Liver (tissue), 9 donors: ENCODE measurements around the gene PAPPA. TPM values are rescaled to one million over a fixed set of nuclear protein-coding genes. Genes with fewer than 3 reads are reported as not detected.

Experiments used
- DNase-seq: peaks from one replicate; pipeline ENCODE4 v3.0.0-alpha.2; 2017; ENCODE audit warnings: low spot score
- H3K27ac ChIP-seq, 2 donors: one replicate each; pipeline ENCODE4 v1.7.0; 2013; ENCODE audit warnings: inconsistent platforms in 2 of 2, low read length in 2 of 2, control low read depth in 1 of 2, low read depth in 1 of 2, mild to moderate bottlenecking in 1 of 2
- H3K27me3 ChIP-seq, 4 donors: one replicate each; pipeline versions ENCODE4 v1.6.1 to v1.7.0; 2013; ENCODE audit warnings: low read length in 3 of 4, inconsistent platforms in 1 of 4, mild to moderate bottlenecking in 1 of 4, moderate library complexity in 1 of 4; ENCODE audit not compliant: control insufficient read depth in 4 of 4, insufficient read depth in 4 of 4
- H3K36me3 ChIP-seq, 4 donors: one replicate each; pipeline versions ENCODE4 v1.6.1 to v1.7.0; 2013; ENCODE audit warnings: low read length in 3 of 4, mild to moderate bottlenecking in 3 of 4, low read depth in 1 of 4, moderate library complexity in 1 of 4; ENCODE audit not compliant: control insufficient read depth in 4 of 4, insufficient read depth in 3 of 4
- H3K4me1 ChIP-seq, 4 donors: one replicate each; pipeline versions ENCODE4 v1.6.1 to v1.7.0; 2013; ENCODE audit warnings: low read length in 3 of 4, mild to moderate bottlenecking in 3 of 4, moderate library complexity in 1 of 4; ENCODE audit not compliant: control insufficient read depth in 4 of 4, insufficient read depth in 4 of 4
- H3K4me3 ChIP-seq, 3 donors: one replicate each; pipeline versions ENCODE4 v1.6.1 to v1.7.0; 2013; ENCODE audit warnings: low read length in 3 of 3, control low read depth in 1 of 3, low read depth in 1 of 3, mild to moderate bottlenecking in 1 of 3
- H3K9ac ChIP-seq, 2 donors: one replicate each; pipeline ENCODE4 v1.7.0; 2013; ENCODE audit warnings: low read length in 2 of 2, mild to moderate bottlenecking in 2 of 2, moderate library complexity in 2 of 2, control low read depth in 1 of 2, low read depth in 1 of 2
- H3K9me3 ChIP-seq, 4 donors: one replicate each; pipeline versions ENCODE4 v1.6.1 to v1.7.0; 2013; ENCODE audit warnings: low read length in 3 of 4; ENCODE audit not compliant: control insufficient read depth in 4 of 4
- FOXA1 ChIP-seq: IDR thresholded peaks from 2 replicates; pipeline ENCODE4 v1.6.1; 2016; ENCODE audit warnings: antibody characterized with exemption
- FOXA2 ChIP-seq: IDR thresholded peaks from 2 replicates; pipeline ENCODE4 v1.6.1; 2016; ENCODE audit warnings: antibody characterized with exemption
- GABPA ChIP-seq, 2 donors: IDR thresholded peaks in 1 of 2; conservative IDR thresholded peaks in 1 of 2; 2 replicates each; pipeline ENCODE4 v1.6.1; 2016; ENCODE audit warnings: antibody characterized with exemption in 2 of 2, mild to moderate bottlenecking in 1 of 2, moderate library complexity in 1 of 2
- HNF4A ChIP-seq, 2 donors: conservative IDR thresholded peaks; 2 replicates each; pipeline ENCODE4 v1.6.1; 2016; ENCODE audit warnings: antibody characterized with exemption in 2 of 2, mild to moderate bottlenecking in 2 of 2
- HNF4G ChIP-seq: IDR thresholded peaks from 2 replicates; pipeline ENCODE4 v1.6.1; 2016; ENCODE audit warnings: antibody characterized with exemption
- RAD21 ChIP-seq, 2 donors: IDR thresholded peaks; 2 replicates each; pipeline ENCODE4 v1.6.1; 2016; ENCODE audit warnings: antibody characterized with exemption in 2 of 2, mild to moderate bottlenecking in 2 of 2
- SP1 ChIP-seq: IDR thresholded peaks from 2 replicates; pipeline ENCODE4 v1.6.1; 2018; ENCODE audit warnings: antibody characterized with exemption, mild to moderate bottlenecking
- YY1 ChIP-seq: IDR thresholded peaks from 2 replicates; pipeline ENCODE4 v1.6.1; 2016; ENCODE audit warnings: antibody characterized with exemption, mild to moderate bottlenecking
- WGBS: extraction: QIAGEN DNeasy Blood & Tissue Kit; methylation state at CpG from one replicate; pipeline ENCODE4 v1.1.7; 2013; 5-methylcytosine and 5-hydroxymethylcytosine counted together
- polyA plus RNA-seq, 2 donors: library from polyadenylated mRNA; stranded (reverse) in 1 of 2; unstranded in 1 of 2; fragments of 200-250 nt in 1 of 2; fragments of >200 nt in 1 of 2; fragmentation: Nextera tagmentation in 1 of 2; extraction: Ambion mirVana in 1 of 2; gene quantifications; one replicate each; pipeline versions ENCODE4 v1.2.1 to v1.2.3, GENCODE V29; 2013 to 2015
- total RNA-seq, 2 donors: library from RNA; depleted of rRNA; stranded (reverse); fragments of >200 nt; gene quantifications; one replicate each; pipeline ENCODE4 v1.2.3, GENCODE V29; 2014
- TF ChIP-seq, protein P1 (sequence below): fragments of 150-350 bp; IDR thresholded peaks from 2 replicates; pipeline ENCODE4 v1.5.1; 2017; ENCODE audit warnings: improper control_type of control experiment, low read depth, low read length; ENCODE audit not compliant: missing input control
- donor health status: healthy.
- donor health status: healthy.
- donor health status: healthy.
- donor health status: healthy.
- donor health status: healthy.

Gene PAPPA
- total and polyA plus RNA-seq, 4 donors = 0.03 to 0.33 (median 0.20) TPM

DNA sequence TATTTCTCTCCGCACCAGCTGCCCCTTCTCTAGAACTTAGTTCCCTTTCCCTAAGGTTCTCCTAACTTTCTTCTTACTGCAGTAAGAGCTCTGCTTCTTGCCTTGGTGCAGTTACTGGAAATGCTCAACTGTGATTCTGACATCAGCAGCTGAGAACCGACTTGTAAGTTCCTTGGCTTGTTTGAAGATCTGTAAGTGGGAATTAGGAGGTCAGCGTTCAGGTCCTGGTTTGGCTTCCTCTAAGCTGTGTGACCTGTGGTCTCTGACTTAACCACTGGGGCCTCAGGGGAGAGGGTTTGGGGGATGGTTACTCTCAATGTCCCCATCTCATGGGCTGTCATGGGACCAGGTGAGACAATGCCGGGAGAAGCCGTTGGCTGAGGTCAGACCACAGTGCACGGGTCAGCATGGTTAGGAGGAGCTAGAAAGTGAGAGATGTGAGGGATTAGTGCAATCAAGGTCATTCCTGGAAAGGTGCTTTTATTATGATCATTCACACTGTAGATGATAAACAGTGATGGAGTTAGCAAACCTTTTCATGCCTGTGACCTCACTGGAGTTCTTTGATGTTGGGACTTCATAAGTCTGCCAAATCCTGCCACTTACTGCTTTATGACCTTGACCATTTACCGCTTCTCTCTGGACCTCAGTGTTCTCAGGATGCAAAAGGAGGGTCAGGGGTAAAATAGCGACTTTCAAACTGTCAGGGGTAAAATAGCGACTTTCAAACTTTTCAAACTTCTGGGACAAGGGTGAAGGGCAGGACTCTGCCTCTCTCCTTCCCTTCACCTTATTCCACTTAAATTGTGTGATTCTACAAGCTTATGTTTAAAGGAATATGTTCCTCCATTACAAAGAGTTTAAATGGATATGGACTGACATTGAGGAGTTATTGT is 7.3 kb downstream of the PAPPA start:
- no peak overlapping the region for H3K9ac ChIP-seq
- no peaks in the 10 kb centered on the region for H3K9me3 ChIP-seq
- no peak overlapping the region for H3K4me3 ChIP-seq
- TF ChIP-seq SP1 (no peak), HNF4G (no peak)
- no peaks in the 10 kb centered on the region for H3K36me3 ChIP-seq
- no peak for DNase-seq
- WGBS = 85% methylated on average over 9 of the region's 9 CpGs
- peaks cover 0 to 5% (median 0%) of the 10 kb centered on the region in 4 donors for H3K4me1 ChIP-seq
- no peak overlapping the region for H3K27ac ChIP-seq
- H3K27me3 ChIP-seq = peaks cover 0 to 3% (median 0%) of the 10 kb centered on the region in 4 donors

DNA sequence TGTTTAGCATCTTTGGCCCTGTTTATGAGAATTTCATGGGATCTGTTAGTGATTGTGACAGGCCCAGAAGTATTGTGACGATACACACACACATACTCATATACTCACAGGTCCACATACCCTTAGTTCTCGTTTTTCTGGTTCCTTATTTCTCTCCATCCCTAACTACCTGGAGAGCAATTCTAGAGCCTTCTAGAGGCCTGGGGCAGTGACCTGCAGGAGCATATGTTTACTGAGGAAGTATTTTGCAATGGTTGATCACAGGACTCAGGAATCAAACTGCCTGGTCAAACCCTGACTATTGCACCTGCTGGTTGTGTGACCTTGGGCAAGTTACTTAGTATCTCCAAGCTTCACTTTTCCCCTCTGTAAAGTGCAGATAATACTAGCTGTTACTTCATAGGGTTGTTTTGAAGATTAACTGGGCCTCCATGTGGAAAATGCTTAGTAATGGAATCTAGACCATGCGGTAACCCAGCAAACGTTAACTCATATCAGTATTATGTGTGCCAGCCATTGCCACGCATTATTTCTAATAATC is 8.7 kb downstream of the PAPPA start:
- no peak for DNase-seq
- Histone ChIP-seq H3K4me1 (no peaks in the 10 kb centered on the region), H3K27me3 (peaks cover 0 to 3% (median 0%) of the 10 kb centered on the region in 4 donors), H3K36me3 (no peaks in the 10 kb centered on the region), H3K27ac (no peak overlapping the region), H3K4me3 (no peak overlapping the region), H3K9me3 (no peaks in the 10 kb centered on the region), H3K9ac (no peak overlapping the region)
- TF ChIP-seq FOXA2 (no peak), GABPA (IDR thresholded peaks at IDR 0.05 in 1 of 2, conservative IDR thresholded peaks at IDR 0.05 in 1 of 2) (no peak), FOXA1 (no peak), HNF4A (conservative IDR thresholded peaks at IDR 0.05) (no peak), SP1 (no peak), YY1 (no peak)
- WGBS = 82% methylated on average over 5 of the region's 5 CpGs

DNA sequence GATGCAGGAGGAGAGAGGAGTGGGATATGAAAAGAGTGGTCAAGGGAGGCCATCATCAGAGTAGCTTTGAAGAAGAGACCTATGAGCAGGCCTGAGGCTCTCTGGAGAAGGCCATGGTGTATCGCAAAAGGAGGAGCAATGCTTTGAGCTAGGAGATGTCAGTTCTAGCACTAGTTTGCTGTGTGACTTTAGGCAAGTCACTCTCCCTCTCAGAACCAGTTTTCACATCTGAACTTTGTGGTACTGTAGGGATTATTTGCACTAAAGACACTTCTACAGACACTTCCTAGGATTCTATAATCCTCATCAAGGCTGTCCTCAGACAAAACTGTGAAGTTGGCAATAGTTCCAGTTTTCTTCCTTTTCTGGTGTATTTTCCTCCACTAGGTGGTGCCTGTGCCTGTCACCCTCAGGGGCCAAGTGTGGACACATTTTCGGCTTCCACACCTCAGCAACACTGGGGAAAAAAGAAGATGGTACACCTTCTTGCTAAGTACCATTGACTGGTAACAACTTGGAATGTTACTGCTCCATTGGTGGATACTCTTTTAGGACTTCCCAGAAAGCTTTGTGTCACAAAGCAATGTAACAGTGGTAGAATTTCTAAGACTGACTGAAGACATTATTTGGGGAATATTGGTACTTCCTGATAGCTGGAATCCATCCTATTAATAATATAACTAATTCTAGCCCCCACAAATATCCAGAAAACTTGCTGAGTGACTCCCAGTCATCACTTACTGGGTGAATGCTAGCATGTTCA is 9.9 kb downstream of the PAPPA start:
- H3K4me3 ChIP-seq = no peak overlapping the region
- H3K27me3 ChIP-seq = peaks cover 0 to 3% (median 0%) of the 10 kb centered on the region in 4 donors
- no peaks in the 10 kb centered on the region for H3K36me3 ChIP-seq
- H3K27ac ChIP-seq = no peak overlapping the region
- 68% methylated on average over 2 of the region's 2 CpGs for WGBS
- H3K4me1 ChIP-seq = no peaks in the 10 kb centered on the region
- H3K9ac ChIP-seq = no peak overlapping the region
- TF ChIP-seq, protein P1, sequence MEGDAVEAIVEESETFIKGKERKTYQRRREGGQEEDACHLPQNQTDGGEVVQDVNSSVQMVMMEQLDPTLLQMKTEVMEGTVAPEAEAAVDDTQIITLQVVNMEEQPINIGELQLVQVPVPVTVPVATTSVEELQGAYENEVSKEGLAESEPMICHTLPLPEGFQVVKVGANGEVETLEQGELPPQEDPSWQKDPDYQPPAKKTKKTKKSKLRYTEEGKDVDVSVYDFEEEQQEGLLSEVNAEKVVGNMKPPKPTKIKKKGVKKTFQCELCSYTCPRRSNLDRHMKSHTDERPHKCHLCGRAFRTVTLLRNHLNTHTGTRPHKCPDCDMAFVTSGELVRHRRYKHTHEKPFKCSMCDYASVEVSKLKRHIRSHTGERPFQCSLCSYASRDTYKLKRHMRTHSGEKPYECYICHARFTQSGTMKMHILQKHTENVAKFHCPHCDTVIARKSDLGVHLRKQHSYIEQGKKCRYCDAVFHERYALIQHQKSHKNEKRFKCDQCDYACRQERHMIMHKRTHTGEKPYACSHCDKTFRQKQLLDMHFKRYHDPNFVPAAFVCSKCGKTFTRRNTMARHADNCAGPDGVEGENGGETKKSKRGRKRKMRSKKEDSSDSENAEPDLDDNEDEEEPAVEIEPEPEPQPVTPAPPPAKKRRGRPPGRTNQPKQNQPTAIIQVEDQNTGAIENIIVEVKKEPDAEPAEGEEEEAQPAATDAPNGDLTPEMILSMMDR = peak; percentile 66
- TF ChIP-seq HNF4A (conservative IDR thresholded peaks at IDR 0.05) (no peak), RAD21 (IDR thresholded peaks at IDR 0.05) (peak; percentile 88 to 93)
- DNase-seq = no peak
- no peaks in the 10 kb centered on the region for H3K9me3 ChIP-seq
